ENCODE measurements around the gene PDAP1. TPM values are rescaled to one million over a fixed set of nuclear protein-coding genes. Genes with fewer than 3 reads are reported as not detected.

The PDAP1 gene
- total and polyA plus RNA-seq, 2 of the 4 experiments (the other 2 are of a cell fraction), result 40.3 to 193 TPM

DNA sequence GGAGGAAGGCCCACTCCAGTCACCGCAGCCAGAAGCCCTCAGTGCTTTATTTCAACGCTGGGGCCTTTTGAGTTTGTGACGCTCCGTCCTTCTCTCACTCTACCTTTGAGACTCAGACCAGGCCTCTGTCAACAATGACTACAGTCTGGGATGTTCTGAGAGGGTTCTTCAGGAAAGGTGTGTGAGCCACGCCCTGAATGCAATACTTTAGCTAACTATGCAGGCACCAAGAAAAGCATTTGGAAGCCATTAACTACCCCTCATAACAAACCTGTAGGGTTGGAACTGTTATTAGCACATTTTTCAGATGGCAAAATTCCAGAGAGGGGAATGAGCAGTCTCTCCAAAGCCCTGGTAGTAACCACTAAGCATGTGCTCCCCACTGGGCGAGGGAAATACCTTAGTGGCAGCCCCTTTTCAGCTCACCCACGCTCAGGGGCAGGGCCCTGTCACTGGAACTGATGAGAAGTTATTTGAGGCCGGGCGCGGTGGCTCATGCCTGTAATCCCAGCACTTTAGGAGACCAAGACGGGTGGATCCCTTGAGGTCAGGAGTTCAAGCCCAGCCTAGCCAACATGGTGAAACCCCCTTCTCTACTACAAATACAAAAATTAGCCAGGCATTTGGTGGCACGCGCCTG is 39.5 kb downstream of the PDAP1 start:
- H2BK120ac ChIP-seq (ENCODE audit: low read depth, low read length), result no peak overlapping the region
- H3K4me3 ChIP-seq (ENCODE audit: insufficient read depth, low read depth, low read length), result no peak overlapping the region
- H2AK9ac ChIP-seq (replicated peaks; ENCODE audit: low read depth, low read length, poor library complexity), result no peak overlapping the region
- no peak overlapping the region for H3K23ac ChIP-seq (ENCODE audit: low read depth, low read length)
- in situ Hi-C loops (cut with MboI; ENCODE audit: low sequenced_read_pairs) (no loop called here), dilution Hi-C loops (cut with HindIII; ENCODE audit: low sequenced_read_pairs, unreplicated experiment) (no loop called here), intact Hi-C loops (cut with micrococcal nuclease) (no loop called here)
- H3K4me2 ChIP-seq (ENCODE audit: low read depth, low read length), result no peak overlapping the region
- 100% methylated on average over 3 of the region's 13 CpGs; no CpG with 5 or more reads in 1 of the 2 experiments for WGBS, 2 experiments (ENCODE audit: extremely low coverage in 2 of 2, insufficient read length in 1 of 2)
- H3K14ac ChIP-seq (replicated peaks; ENCODE audit: low read depth, low read length), result no peak overlapping the region
- ChIA-PET POLR2A (ENCODE audit: unreplicated experiment) (no interaction called here), CTCF (no interaction called here)
- peaks cover 4% of the 10 kb centered on the region; the same call in 1 of the 2 replicates for H3K9me1 ChIP-seq (ENCODE audit: insufficient read depth, low read length)
- H4K91ac ChIP-seq (ENCODE audit: insufficient read depth, low read depth, low read length), result no peak overlapping the region
- H3K79me1 ChIP-seq (ENCODE audit: low read depth in 1 of 2, low read length in 2 of 2), result peaks cover 7 to 41% of the 10 kb centered on the region in 2 experiments; a peak in 3 of 4 replicates
- TF ChIP-seq, protein P1, sequence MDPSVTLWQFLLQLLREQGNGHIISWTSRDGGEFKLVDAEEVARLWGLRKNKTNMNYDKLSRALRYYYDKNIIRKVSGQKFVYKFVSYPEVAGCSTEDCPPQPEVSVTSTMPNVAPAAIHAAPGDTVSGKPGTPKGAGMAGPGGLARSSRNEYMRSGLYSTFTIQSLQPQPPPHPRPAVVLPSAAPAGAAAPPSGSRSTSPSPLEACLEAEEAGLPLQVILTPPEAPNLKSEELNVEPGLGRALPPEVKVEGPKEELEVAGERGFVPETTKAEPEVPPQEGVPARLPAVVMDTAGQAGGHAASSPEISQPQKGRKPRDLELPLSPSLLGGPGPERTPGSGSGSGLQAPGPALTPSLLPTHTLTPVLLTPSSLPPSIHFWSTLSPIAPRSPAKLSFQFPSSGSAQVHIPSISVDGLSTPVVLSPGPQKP (IDR thresholded peaks at IDR 0.05; ENCODE audit: borderline replicate concordance, low read depth, low read length), result no peak
- TF ChIP-seq, protein P2, sequence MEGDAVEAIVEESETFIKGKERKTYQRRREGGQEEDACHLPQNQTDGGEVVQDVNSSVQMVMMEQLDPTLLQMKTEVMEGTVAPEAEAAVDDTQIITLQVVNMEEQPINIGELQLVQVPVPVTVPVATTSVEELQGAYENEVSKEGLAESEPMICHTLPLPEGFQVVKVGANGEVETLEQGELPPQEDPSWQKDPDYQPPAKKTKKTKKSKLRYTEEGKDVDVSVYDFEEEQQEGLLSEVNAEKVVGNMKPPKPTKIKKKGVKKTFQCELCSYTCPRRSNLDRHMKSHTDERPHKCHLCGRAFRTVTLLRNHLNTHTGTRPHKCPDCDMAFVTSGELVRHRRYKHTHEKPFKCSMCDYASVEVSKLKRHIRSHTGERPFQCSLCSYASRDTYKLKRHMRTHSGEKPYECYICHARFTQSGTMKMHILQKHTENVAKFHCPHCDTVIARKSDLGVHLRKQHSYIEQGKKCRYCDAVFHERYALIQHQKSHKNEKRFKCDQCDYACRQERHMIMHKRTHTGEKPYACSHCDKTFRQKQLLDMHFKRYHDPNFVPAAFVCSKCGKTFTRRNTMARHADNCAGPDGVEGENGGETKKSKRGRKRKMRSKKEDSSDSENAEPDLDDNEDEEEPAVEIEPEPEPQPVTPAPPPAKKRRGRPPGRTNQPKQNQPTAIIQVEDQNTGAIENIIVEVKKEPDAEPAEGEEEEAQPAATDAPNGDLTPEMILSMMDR (conservative IDR thresholded peaks at IDR 0.05; ENCODE audit: low read depth, low read length), result no peak
- TF ChIP-seq FOS (IDR thresholded peaks at IDR 0.05; ENCODE audit: low read depth, low read length), result no peak
- no peak for TF ChIP-seq BHLHE40 (IDR thresholded peaks at IDR 0.05; ENCODE audit: low read depth, low read length)
- TF ChIP-seq NFE2L2 (IDR thresholded peaks at IDR 0.05; ENCODE audit: low read depth, low read length), result no peak
- TF ChIP-seq MAFK (IDR thresholded peaks at IDR 0.05; ENCODE audit: low read depth, low read length), result no peak
- no peak for TF ChIP-seq RCOR1 (IDR thresholded peaks at IDR 0.05; ENCODE audit: insufficient replicate concordance, low read length)
- TF ChIP-seq MXI1 (IDR thresholded peaks at IDR 0.05; ENCODE audit: borderline replicate concordance, low read depth, low read length), result no peak
- TF ChIP-seq SMC3 (IDR thresholded peaks at IDR 0.05; ENCODE audit: low read depth, low read length), result no peak
- TF ChIP-seq CHD1 (IDR thresholded peaks at IDR 0.05; ENCODE audit: low read depth, low read length), result no peak
- TF ChIP-seq POLR2A (IDR thresholded peaks at IDR 0.05; ENCODE audit: low read depth, low read length), result no peak
- TF ChIP-seq CEBPB (IDR thresholded peaks at IDR 0.05; ENCODE audit: low read depth, low read length), result no peak
- TF ChIP-seq RAD21 (IDR thresholded peaks at IDR 0.05; ENCODE audit: low read length), result no peak
- no peak for TF ChIP-seq MAZ (IDR thresholded peaks at IDR 0.05; ENCODE audit: borderline replicate concordance, low read depth, low read length)
- no peak for TF ChIP-seq RFX5 (IDR thresholded peaks at IDR 0.05; ENCODE audit: low read depth, low read length)
- TF ChIP-seq, protein P3, sequence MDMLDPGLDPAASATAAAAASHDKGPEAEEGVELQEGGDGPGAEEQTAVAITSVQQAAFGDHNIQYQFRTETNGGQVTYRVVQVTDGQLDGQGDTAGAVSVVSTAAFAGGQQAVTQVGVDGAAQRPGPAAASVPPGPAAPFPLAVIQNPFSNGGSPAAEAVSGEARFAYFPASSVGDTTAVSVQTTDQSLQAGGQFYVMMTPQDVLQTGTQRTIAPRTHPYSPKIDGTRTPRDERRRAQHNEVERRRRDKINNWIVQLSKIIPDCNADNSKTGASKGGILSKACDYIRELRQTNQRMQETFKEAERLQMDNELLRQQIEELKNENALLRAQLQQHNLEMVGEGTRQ (IDR thresholded peaks at IDR 0.05; ENCODE audit: low read depth, low read length), result no peak
- H3K36me3 ChIP-seq (ENCODE audit: control insufficient read depth, insufficient read depth, low read length), result peaks cover 26% of the 10 kb centered on the region
- DNase-seq (no peak), ATAC-seq (ENCODE audit: low read depth) (no peak)
- H2AK5ac ChIP-seq (ENCODE audit: low read depth, low read length), result no peak overlapping the region
- H3K4me1 ChIP-seq (ENCODE audit: control insufficient read depth, insufficient read depth, low read length), result peaks cover 8% of the 10 kb centered on the region; the same call in 1 of the 2 replicates
- H2BK20ac ChIP-seq (ENCODE audit: low read depth, low read length), result no peak overlapping the region
- H2BK5ac ChIP-seq (ENCODE audit: low read depth, low read length, poor library complexity, severe bottlenecking), result no peak overlapping the region
- H2BK15ac ChIP-seq (ENCODE audit: low read depth, low read length), result no peak overlapping the region
- no TSS peak for BruUV-seq (replicated peaks)
- H3K27me3 ChIP-seq (ENCODE audit: control insufficient read depth, insufficient read depth, low read length), result no peaks in the 10 kb centered on the region
- H4K20me1 ChIP-seq (ENCODE audit: insufficient read depth, low read length), result peaks cover 5% of the 10 kb centered on the region; the same call in 1 of the 2 replicates
- no peak overlapping the region for H3K9ac ChIP-seq (ENCODE audit: low read depth, low read length)
- no peak overlapping the region for H3K56ac ChIP-seq (ENCODE audit: extremely low read depth, insufficient read depth, low read length)
- no peaks in the 10 kb centered on the region for H3K9me3 ChIP-seq (ENCODE audit: control insufficient read depth, insufficient read depth, low read length)
- no peak overlapping the region for H4K5ac ChIP-seq (ENCODE audit: low read depth, low read length)
- no peak overlapping the region for H3K4ac ChIP-seq (ENCODE audit: low read depth, low read length)
- H4K8ac ChIP-seq (ENCODE audit: low read depth in 2 of 2, low read length in 2 of 2), result no peak overlapping the region; a peak in 1 of 4 replicates
- no peak overlapping the region for H3K27ac ChIP-seq (ENCODE audit: insufficient read depth, low read length)
- no peak overlapping the region for H2AFZ ChIP-seq (replicated peaks; ENCODE audit: low read length, poor library complexity)
- no peak overlapping the region for H3K18ac ChIP-seq (ENCODE audit: low read depth, low read length)

Data from IMR-90 (cell line).